HG03378 (cell line): ENCODE measurements around the gene HPSE2.

Experiments used
- ATAC-seq: cut with Tn5 transposase; IDR thresholded peaks from one replicate; pipeline ENCODE4 v1.9.1; 2021; ENCODE audit warnings: mild to moderate bottlenecking, moderate library complexity; ENCODE audit not compliant: unreplicated experiment

Gene HPSE2

DNA sequence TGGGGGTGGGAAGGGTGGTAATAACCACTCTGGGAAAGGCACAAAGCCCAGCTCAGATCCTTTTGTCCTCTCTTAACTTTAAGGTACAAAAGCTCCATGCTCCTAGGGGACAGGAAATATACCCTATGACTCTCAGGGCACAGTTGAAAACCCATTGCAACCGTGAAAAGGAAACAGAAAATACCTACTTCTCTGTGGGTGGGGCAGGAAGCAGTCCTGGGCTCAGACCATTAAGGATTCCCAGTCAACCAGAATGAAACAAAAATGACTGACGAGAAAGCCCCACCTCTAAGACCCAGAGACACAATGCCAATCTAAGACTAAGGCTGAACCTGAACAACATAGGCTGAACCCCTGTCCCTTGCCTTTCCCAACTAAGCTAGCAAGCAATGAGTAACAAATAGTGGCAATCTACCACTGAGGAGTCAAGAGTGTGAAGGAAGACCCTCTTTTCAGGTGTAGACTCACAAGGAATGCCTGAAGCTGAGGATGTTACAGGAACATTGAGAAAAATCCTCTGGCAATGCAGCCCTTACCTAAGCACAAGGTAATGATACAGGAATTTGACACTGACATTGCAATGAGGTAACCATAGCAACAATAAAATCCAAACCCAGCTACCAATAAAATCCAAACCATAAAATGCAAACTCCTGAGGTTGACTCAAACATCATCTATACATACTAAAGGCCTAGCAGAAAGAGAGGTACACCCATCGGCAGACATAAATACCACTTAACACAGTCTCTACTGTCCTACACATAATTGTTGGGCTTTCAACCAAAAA lies 380.1 kb downstream of the HPSE2 start:
- no peak for ATAC-seq

DNA sequence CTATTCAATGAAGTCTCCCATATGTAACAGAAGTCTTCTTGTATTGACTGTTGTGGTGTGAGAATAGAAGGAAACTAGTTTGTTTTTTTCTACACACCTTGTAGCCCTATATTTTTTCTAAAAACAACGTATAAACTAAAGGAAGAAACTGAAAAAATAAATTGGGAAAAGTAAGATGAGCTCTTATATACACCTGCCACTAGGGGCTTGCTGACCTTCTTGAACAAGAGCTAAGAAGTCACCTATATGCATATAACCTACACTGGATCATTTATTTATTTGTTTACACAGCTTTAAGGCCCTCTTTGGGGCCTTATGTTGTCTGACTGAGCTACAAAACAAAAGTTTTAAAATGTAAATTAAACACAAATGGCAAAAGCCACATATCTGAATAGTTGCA lies 383.0 kb downstream of the HPSE2 start:
- ATAC-seq, result no peak

DNA sequence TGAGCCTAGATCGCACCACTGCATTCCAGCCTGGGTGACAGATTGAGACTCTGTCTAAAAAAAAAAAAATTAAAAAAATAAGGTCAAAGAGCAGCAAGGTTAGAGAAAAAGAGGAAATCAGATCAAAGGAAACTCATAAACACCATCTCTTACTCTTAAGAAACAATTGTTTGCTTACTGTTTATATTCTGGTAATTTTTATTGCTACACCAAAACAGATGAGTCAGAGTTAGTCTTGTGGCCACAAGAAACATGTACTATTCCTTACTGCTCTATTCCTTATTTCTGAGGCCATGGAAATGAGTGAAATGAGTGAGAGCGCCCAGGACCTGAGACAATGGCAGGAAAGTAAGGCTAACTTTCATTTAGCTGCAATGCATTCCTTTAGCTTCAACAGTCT lies 387.3 kb downstream of the HPSE2 start:
- no peak for ATAC-seq

GRCh38 chr10:98846787-98847186 lies 388.9 kb downstream of the HPSE2 start:
- no peak for ATAC-seq

DNA sequence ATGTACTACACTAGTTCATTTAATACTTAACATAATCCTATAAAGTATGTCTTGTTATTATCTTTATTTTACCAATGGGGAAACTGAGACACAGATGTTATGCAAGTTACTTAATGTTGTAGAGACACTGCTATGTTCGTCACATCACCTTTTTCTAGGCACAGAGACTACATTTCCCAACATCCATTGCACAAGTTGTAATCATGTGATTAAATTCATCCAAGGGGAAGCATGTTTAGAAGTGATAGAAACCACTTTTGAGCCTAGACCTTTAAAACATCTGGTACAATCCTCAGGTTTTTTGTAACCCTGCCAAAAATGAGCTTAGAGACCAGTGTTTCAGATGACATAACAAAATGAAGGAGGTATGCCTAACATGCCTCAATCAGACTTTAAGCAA lies 402.1 kb downstream of the HPSE2 start:
- no peak for ATAC-seq

DNA sequence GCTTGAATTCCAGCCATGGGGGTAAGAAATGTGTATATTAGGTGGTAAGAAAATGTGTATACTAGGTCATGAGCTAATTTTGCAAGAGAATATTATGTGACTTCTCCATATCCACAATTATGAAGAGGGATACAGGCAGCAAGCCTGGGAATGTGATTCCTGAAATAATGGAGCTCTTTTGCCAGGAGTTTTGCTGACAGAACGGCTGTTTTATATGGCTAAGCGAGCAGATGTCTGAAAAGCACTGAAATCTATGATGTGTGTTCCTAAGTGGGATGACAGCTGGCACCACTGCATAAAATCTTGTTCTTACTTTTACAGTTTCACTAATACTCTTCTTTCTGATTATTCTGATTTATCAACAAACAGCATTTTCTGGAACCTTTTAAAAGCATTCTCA lies 402.9 kb downstream of the HPSE2 start:
- no peak for ATAC-seq

DNA sequence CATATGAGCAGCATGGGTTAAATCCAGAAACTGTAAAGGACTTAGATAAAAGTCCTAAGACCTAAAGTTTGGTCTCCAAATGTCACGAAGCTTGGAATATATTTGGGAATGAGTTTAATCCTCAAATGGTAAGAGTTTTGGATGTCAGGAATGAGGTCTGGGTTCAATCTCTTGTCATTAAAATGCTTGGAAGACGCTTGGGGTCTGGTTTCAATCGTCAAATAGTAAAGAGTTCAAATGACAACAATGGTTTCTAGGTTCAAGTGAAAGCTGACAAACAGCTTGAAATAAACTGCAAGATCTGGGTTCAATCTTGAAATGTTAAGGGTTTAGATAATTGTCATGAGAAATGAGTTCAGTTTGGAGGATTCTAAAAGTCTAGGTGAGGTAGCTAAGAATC lies 403.5 kb downstream of the HPSE2 start:
- ATAC-seq, result no peak

GRCh38 chr10:98831391-98831790 lies 404.3 kb downstream of the HPSE2 start:
- ATAC-seq, result no peak

DNA sequence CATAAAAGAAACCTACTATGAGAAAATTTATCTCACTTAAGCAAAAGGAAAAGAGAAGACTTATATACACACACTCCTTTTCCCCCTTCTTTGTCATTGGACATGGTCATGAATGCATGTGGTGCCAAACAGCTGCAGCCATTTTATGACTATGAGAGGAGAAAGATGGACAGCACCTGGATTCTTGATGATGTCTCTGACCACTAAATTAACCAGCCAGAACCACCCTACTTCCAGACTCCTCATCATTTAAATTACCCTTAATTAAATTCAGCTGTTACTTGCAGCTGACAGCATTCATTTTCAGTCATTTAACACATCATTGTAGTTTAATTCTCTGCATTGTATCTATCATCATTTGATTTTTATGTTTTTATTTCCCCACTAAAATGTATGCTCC lies 409.9 kb downstream of the HPSE2 start:
- no peak for ATAC-seq

- ATAC-seq, result no peak
Measured at GRCh38 chr10:98817396-98817795, 418.3 kb downstream of the HPSE2 start.

DNA sequence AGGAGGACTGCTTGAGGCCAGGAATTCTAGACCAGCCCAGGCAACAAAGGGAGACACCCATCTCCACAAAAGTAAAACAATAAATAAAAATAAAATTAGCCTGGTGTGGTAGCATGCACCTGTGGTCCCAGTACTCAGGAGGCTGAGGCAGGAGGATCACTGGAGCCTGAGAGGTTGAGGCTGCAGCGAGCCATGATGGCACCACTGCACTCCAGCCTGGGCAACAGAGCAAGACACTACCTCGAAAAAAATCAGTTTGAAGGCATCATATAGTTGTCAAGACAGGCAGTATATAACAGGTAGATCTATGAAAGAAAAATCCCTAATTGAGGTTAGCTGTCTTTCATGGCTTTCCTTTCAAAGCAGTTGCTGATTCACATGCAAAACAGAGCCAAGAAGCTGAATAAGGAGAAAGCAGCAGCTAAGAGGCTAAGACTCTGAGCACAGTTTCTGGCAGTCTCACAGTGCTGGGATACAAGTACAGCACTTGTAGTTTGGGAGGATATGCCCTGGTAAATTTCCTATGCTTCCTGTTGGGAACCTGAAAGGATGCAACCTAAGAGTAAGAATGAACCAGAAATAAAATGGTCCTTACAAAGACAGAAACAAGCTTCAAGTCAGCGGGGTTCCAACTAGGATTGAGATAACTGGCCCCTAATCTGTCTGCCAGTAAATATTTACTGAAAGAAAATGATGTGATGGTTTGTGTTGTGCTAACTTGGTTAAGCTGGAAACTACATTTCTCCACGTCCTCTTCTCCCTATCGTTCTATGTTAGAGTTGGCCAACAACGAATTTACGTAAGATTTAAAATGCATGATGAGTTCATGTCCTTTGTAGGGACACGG lies 420.4 kb downstream of the HPSE2 start:
- no peak for ATAC-seq

DNA sequence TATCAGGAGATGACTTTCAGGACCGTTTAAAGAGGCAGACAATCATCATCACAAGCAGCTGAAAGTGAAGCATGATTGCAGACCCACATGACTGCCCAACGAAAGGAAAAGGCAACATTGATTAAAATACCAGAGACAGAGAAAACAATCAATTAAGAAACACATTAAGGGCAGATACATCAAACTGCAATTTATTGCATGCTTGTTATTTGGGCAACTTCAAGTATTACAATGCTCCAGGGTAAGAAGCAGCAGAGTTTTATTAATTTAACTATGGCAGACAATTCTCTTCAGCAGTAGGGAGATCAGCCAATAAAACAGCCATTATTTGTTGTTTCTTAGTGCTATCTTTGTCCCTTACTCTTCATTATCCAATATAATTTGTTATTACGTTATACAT lies 421.2 kb downstream of the HPSE2 start:
- ATAC-seq, result no peak

DNA sequence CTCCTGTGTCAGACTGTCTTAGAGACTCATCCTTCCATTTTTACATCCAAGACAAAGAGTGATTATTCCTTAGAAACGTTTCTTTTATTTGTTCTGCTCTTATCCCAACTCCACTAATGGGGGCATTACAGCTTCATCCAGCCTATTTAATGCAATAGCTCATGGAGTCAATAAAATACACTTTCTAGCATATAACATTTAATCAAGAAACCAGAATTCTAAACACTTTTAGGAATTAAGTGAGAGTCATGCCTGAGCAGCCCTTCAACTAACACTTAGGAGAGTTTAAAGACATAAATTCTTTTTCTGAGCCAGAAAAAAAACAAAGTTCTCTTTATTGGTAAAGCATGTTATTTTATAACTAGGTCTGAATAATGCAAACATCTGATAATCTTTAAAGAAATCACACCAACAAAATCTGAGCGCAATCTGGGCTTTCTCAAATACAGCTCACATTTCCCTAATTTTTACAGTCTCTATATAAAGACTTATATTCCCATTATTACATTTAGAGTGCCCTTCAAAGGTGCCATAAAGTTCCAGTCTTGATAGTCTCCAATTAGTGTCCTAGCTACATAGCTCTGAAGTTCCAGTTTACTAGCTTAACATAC lies 427.3 kb downstream of the HPSE2 start:
- ATAC-seq, result no peak

DNA sequence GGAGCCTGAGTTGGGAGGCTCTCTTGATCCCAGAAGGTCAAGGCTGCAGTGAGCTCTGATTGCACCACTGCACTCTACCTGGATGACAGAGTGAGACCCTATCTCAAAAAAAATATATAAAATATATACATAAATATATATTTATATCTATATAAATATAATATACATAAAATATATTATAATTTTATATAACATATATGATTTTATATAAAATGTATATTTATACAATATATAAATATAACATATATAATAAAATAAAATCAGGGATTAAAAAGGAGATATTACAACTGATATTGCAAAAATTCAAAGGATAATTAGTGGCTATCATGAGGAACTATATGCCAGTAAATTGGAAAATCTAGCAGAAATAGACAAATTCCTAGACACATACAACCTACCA lies 435.4 kb downstream of the HPSE2 start:
- ATAC-seq, result no peak

GRCh38 chr10:98795467-98795866 lies 440.2 kb downstream of the HPSE2 start:
- no peak for ATAC-seq

DNA sequence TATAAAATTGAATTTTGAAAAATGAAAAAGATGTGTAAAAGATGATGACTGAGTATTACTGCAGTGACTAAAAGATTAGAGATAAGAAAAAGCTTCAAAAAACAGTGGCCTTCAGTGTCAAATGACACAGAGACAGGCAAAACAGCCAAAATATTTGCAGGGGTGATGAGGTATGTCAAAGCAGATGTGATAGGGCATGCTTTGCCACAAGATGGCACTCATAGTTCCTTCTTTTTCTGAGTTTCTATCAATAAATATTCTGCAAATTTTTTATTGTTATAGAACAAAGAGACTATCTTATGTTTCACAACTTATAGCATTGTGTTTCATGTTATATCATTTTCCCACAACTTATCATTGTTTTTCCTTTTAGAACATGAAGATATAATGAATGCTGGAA lies 444.8 kb downstream of the HPSE2 start:
- ATAC-seq, result no peak

DNA sequence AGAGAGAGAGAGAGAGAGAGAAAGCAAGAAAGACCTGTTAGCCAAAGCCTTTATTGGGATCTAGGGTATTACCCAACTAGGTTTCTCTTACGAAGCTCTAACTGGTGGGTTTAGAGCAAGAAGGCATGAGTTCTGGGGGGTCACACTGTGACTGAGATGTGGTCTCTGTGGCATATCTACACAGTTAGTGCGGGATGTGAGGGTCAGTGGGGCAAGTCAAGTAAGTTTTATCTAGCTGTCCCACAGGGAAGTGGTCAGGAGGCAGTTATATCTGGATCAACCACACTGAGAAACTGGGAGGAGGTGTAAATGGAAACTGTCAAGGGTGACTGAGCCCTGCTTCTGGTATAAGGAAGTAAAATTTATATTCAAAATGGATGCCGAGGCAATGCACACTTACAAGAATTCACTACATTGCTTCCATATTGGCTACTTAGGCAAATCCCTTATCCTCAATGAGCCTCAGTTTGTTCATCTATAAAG lies 457.3 kb downstream of the HPSE2 start:
- no peak for ATAC-seq

GRCh38 chr10:98758463-98758862 lies 477.2 kb downstream of the HPSE2 start:
- no peak for ATAC-seq

- ATAC-seq, result peak; percentile 45
Measured at GRCh38 chr10:98748298-98748697, 487.4 kb downstream of the HPSE2 start.

DNA sequence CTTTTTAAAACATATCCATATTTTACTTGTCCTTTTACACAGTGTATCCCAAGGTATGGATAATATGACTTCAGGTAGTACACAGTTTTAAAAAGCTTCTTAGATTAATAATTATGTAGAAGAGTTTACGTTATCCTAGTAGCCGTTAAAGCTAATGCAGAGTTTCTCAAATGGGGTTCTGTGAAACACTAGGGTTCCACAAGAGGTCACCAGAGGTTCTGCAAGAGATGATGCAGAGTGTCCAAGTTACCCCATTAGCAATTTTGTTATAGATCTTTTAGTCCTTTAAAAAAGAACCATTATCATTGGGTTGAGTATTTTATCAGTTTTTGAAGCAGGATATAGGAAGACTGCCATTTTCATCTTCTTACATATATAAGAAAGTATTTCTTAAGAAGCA lies 490.0 kb downstream of the HPSE2 start:
- ATAC-seq, result no peak

DNA sequence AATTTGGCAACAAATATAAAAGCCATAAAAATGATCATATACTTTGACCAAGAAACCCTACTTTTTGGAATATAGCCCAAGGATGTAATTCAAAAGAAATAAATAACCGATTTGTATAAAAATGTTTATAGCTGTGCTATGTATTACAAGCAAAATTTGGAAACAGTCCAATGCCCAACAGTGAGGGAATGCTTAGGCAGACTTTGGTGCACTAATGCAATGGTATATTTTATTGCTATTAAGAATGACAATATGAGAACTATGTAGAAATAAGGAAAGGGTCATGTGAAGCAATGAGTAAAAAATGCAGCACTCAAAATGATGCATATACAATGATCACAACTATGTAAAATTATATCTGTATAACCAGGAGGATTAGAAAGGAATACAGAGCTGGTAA lies 515.1 kb downstream of the HPSE2 start:
- no peak for ATAC-seq

DNA sequence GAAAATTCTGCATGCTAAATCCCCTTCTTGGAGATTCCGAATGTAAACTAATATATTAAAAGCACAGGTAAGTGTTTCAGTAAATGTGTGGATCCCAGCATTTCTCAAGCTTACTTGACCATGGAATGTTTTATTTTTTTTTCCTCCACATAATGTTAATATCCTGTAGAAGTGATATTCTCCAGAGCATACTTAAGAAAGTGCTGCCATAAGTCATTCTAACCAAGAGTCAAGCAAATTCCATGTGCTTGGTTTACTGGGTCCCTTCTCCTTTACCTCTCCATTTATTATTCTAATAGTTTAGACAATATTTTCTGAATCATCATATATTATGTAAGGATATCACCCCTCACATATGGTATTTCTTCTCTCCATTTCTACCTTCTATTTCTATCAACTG lies 522.1 kb downstream of the HPSE2 start:
- ATAC-seq, result no peak
